Tongue (tissue), 2 donors: ENCODE measurements around the gene TMEM131L. TPM values are rescaled to one million over a fixed set of nuclear protein-coding genes. Genes with fewer than 3 reads are reported as not detected.
"Not testable (repeated sequence)": the region's sequence is repeated elsewhere in the genome, so short reads cannot be mapped to it uniquely, and the experiment has no call there.

ENCODE experiments used
- DNase-seq: peaks from one replicate; pipeline ENCODE4 v3.0.0-alpha.2; 2015
- total RNA-seq: library from RNA; depleted of rRNA; stranded (reverse); fragments of >200 nt; gene quantifications from one replicate; pipeline ENCODE4 v1.2.3, GENCODE V29; 2014

The TMEM131L gene
- total RNA-seq, 1 donor from 2014 or later, result 71.5 TPM

- DNase-seq, result peak; percentile 71
Observed at GRCh38 chr4:153447175-153447905, 18.8 kb upstream of the TMEM131L start.

- DNase-seq, result peak; percentile 81
Observed at GRCh38 chr4:153448003-153448731, 18.0 kb upstream of the TMEM131L start.

GRCh38 chr4:153449338-153449737 is 16.8 kb upstream of the TMEM131L start:
- DNase-seq, result no peak

- no peak for DNase-seq
Observed at GRCh38 chr4:153450544-153450917, 15.6 kb upstream of the TMEM131L start.

- DNase-seq, result not testable (repeated sequence)
Observed at GRCh38 chr4:153451145-153451544, 15.0 kb upstream of the TMEM131L start.

GRCh38 chr4:153451911-153452657 is 14.1 kb upstream of the TMEM131L start:
- no peak for DNase-seq

- DNase-seq, result peak; percentile 27
Observed at GRCh38 chr4:153452658-153453378, 13.3 kb upstream of the TMEM131L start.

GRCh38 chr4:153453402-153453801 is 12.8 kb upstream of the TMEM131L start:
- no peak for DNase-seq

GRCh38 chr4:153458969-153459368 is 7.2 kb upstream of the TMEM131L start:
- DNase-seq, result no peak

GRCh38 chr4:153461549-153461948 is 4.6 kb upstream of the TMEM131L start:
- DNase-seq, result not testable (repeated sequence)

- peak; percentile 77 for DNase-seq
Observed at GRCh38 chr4:153464068-153464467, 2.1 kb upstream of the TMEM131L start.

- peak; percentile 21 for DNase-seq
Observed at GRCh38 chr4:153465140-153465539, 1.0 kb upstream of the TMEM131L start.

- peak; percentile 80 for DNase-seq
Observed at GRCh38 chr4:153465615-153466080, 512 bp upstream of the TMEM131L start.

GRCh38 chr4:153466949-153467896 is 1.1 kb downstream of the TMEM131L start:
- DNase-seq, result peak; percentile 66

- DNase-seq, result peak; percentile 50
Observed at GRCh38 chr4:153467897-153468262, 1.7 kb downstream of the TMEM131L start.

GRCh38 chr4:153468587-153468986 is 2.4 kb downstream of the TMEM131L start:
- DNase-seq, result peak; percentile 45

GRCh38 chr4:153469031-153469430 is 2.9 kb downstream of the TMEM131L start:
- DNase-seq, result no peak

- DNase-seq, result not testable (repeated sequence)
Observed at GRCh38 chr4:153471071-153471697, 5.0 kb downstream of the TMEM131L start.

- DNase-seq, result no peak
Observed at GRCh38 chr4:153471698-153472093, 5.5 kb downstream of the TMEM131L start.
